Type B pancreatic cell (in vitro differentiated cells): ENCODE results near the gene ELFN1. TPM values are rescaled to one million over a fixed set of nuclear protein-coding genes. Genes with fewer than 3 reads are reported as not detected.

ENCODE experiments used
- DNase-seq: peaks from one replicate; pipeline ENCODE4 v3.0.0; 2021; ENCODE audit warnings: mixed read lengths; ENCODE audit not compliant: unreplicated experiment; ENCODE audit errors: extremely low spot score
- H3K27ac Mint-ChIP-seq: 2 replicates; pipeline ENCODE4 v1.8.0; 2021; ENCODE audit warnings: mild to moderate bottlenecking, mixed read lengths
- H3K27me3 Mint-ChIP-seq: 2 replicates; pipeline ENCODE4 v1.8.0; 2021; ENCODE audit warnings: mixed read lengths
- H3K36me3 Mint-ChIP-seq: 2 replicates; pipeline ENCODE4 v1.8.0; 2021; ENCODE audit warnings: mixed read lengths
- H3K4me1 Mint-ChIP-seq: one replicate; pipeline ENCODE4 v1.8.0; 2021; ENCODE audit warnings: mixed read lengths; ENCODE audit not compliant: unreplicated experiment
- H3K4me3 Mint-ChIP-seq: 2 replicates; pipeline ENCODE4 v1.8.0; 2021; ENCODE audit warnings: mild to moderate bottlenecking, mixed read lengths
- H3K9me3 Mint-ChIP-seq: 2 replicates; pipeline ENCODE4 v1.8.0; 2021; ENCODE audit warnings: mixed read lengths
- total RNA-seq: library from RNA; stranded (reverse); gene quantifications from 2 replicates; pipeline ENCODE4 v1.2.1, GENCODE V29; 2021; ENCODE audit warnings: low replicate concordance
- TF ChIP-seq, protein P1 (sequence below): fragments of 200-600 bp; sonication (generic); conservative IDR thresholded peaks from 2 replicates; pipeline ENCODE4 v1.5.0; 2021; ENCODE audit warnings: antibody characterized with exemption, mild to moderate bottlenecking

Gene ELFN1
- total RNA-seq, 1 donor from 2014 or later = 5.8 TPM

DNA sequence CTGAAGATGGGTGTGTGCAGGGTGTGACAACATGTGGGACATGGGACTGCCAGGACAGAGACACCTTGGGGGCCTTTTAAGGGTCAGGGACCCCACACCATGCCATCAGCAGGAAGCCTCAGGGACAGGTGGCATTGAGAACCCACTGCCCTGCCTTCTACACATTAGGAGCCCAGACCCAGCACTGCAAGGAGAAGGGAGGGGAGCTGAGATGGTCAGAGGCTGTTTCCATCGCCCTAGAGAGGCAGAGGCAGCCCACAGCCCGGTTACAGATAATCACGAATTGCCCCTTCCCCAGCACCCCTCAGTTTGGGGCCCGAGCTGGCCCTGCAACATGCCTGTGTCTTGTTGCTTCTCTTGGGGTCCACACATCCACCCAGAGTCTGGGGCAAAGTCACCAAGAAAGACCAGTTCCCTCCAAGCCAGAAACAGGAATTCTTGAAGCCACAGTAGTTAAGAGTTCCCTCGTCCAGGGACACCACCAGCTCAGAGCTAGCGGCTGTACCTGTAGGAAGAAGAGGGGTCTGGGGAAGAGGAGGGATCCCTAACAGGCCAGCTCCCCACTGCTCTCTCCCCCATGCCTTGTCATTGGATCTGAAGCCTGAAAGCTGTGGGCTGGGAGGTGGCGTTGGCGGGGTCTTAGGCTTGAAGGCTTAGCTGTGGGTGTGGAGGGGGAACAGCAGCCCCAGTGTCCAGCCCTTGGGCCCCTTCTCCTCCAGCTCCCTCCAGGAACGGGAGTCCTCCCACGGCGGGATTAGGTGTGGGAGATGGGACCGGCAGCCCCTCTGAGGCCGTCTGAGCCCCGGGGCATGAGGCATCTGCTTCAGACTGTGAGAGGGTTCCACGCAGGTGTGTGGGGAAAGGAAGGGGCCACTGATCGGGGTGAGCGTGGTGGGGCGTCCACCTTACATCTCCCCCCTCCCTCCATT lies 44.8 kb upstream of the ELFN1 start:
- Mint-ChIP-seq H3K36me3 (no peaks in the 10 kb centered on the region), H3K4me1 (no peaks in the 10 kb centered on the region), H3K27ac (no peak overlapping the region), H3K9me3 (no peaks in the 10 kb centered on the region), H3K4me3 (no peak overlapping the region), H3K27me3 (peaks cover 6% of the 10 kb centered on the region)
- DNase-seq = no peak
- TF ChIP-seq, protein P1, sequence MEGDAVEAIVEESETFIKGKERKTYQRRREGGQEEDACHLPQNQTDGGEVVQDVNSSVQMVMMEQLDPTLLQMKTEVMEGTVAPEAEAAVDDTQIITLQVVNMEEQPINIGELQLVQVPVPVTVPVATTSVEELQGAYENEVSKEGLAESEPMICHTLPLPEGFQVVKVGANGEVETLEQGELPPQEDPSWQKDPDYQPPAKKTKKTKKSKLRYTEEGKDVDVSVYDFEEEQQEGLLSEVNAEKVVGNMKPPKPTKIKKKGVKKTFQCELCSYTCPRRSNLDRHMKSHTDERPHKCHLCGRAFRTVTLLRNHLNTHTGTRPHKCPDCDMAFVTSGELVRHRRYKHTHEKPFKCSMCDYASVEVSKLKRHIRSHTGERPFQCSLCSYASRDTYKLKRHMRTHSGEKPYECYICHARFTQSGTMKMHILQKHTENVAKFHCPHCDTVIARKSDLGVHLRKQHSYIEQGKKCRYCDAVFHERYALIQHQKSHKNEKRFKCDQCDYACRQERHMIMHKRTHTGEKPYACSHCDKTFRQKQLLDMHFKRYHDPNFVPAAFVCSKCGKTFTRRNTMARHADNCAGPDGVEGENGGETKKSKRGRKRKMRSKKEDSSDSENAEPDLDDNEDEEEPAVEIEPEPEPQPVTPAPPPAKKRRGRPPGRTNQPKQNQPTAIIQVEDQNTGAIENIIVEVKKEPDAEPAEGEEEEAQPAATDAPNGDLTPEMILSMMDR = no peak

DNA sequence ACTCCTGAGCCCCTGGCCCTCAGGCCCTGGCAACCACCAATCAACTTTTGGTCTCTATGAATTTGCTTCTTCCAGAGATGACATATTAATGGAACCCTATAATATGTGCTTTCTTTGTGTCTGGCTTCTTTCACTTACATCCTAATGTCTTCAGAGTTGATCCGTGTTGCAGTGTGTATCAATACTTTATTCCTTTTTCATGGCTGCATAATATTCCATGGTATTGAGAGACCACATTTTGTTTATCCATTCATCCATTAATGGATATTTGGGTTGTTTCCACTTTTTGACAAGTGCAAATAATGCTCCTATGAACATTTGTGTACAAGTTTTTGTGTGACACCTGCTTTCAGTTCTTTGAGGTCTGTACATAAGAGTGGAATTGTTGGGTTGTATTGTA lies 43.3 kb upstream of the ELFN1 start:
- no peaks in the 10 kb centered on the region for H3K9me3 Mint-ChIP-seq
- TF ChIP-seq, protein P1 = no peak
- H3K4me1 Mint-ChIP-seq = no peaks in the 10 kb centered on the region
- H3K4me3 Mint-ChIP-seq = no peak overlapping the region
- H3K27ac Mint-ChIP-seq = no peak overlapping the region
- peaks cover 10% of the 10 kb centered on the region for H3K27me3 Mint-ChIP-seq
- DNase-seq = no peak
- H3K36me3 Mint-ChIP-seq = no peaks in the 10 kb centered on the region

DNA sequence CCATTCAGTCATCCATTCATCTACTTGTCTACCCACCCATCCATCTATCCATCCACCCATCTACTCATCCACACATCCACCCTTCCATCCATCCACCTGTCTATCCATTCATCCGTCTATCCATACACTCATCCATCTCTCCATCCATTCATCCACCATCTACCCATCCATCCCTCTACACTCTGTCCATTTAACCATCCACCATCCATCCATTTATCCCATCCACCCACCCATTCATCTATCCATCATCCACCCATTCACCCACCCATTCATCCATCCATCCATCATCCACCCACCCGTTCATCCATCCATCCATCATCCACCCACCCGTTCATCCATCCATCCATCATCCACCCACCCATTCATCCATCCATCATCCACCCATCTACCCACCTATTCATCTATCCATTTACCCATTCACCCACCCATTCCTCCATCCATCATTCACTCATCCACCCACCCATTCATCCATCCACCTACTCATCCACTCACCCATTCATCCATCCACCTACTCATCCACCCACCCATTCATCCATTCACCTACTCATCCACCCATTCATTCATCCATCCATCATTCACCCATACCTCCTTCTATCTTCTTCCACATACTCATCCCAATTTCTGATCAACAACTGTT lies 39.3 kb upstream of the ELFN1 start:
- Mint-ChIP-seq H3K36me3 (no peaks in the 10 kb centered on the region), H3K4me1 (no peaks in the 10 kb centered on the region), H3K27ac (no peak overlapping the region), H3K4me3 (no peak overlapping the region), H3K9me3 (no peaks in the 10 kb centered on the region), H3K27me3 (peaks cover 20% of the 10 kb centered on the region)
- DNase-seq = no peak
- TF ChIP-seq, protein P1 = no peak

DNA sequence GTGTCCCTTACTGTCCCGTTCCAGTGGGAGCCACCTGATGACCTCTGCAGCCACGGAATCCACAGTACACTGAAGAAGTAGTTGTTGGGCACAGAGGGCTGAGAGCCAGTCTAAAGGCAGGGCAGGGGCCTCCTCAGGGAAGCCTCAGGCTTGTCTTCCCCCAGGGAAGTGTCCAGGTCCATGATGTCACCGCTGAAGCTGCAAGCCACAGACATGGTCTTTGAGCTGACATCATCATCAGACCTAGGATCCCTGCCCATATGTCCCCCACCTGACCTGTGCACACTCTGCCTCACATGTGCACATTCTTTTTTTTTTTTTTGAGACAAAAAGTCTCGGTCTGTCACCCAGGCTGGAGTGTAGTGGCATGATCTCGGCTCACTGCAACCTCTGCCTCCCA lies 38.4 kb upstream of the ELFN1 start:
- no peak overlapping the region for H3K27ac Mint-ChIP-seq
- no peak for DNase-seq
- H3K4me1 Mint-ChIP-seq = no peaks in the 10 kb centered on the region
- H3K36me3 Mint-ChIP-seq = no peaks in the 10 kb centered on the region
- H3K27me3 Mint-ChIP-seq = peaks cover 20% of the 10 kb centered on the region
- TF ChIP-seq, protein P1 = no peak
- H3K9me3 Mint-ChIP-seq = no peaks in the 10 kb centered on the region
- H3K4me3 Mint-ChIP-seq = no peak overlapping the region

DNA sequence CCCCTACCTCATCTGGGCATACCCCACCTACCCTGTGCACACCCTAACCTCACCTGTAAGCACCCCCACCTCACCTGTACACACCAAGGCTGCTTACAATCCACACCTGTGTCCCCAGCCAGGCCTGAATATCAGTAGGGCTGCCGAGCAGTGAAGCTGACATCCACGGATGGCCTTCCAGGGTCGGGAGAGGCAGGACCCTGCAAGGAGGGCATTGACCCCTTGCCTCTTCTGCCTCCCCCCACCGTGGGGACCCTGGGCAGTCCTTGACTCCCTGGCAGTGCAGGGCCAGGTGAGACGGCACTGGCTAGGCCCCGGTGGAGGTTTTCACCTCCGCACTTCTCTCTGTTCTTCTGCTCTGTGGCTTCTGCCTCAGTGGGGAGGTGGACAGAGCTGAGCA lies 37.6 kb upstream of the ELFN1 start:
- no peak overlapping the region for H3K4me3 Mint-ChIP-seq
- no peak overlapping the region for H3K27ac Mint-ChIP-seq
- DNase-seq = no peak
- peaks cover 19% of the 10 kb centered on the region for H3K27me3 Mint-ChIP-seq
- TF ChIP-seq, protein P1 = no peak
- H3K4me1 Mint-ChIP-seq = no peaks in the 10 kb centered on the region
- no peaks in the 10 kb centered on the region for H3K36me3 Mint-ChIP-seq
- H3K9me3 Mint-ChIP-seq = peaks cover 4% of the 10 kb centered on the region
